ENCODE measurements around the gene OR52E1. TPM values are rescaled to one million over a fixed set of nuclear protein-coding genes. Genes with fewer than 3 reads are reported as not detected.

OR52E1 gene
- total and polyA plus RNA-seq, 2 of the 4 experiments (the other 2 are of a cell fraction), result not detected

DNA sequence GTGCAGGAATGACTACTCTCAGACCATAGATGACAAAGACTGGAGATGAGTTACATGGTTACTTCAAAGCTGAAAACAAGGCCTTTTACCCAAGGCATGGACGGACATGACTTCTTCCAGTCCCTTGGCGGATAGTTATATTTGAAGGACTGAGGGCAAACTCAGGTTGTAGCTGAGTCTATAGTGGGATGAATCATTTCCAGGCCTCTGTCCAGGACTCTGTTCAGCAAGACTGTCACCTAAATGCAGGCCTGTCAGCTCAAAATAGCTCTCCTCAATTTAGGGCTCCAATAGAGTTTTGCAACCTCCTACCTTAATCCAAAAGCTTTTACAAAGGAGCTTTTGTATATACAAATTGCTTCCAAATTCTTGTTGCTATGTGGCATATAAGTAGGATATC lies 47.4 kb upstream of the OR52E1 start:
- Histone ChIP-seq H4K5ac (ENCODE audit: low read depth, low read length) (no peak overlapping the region), H3K4me1 (ENCODE audit: control insufficient read depth, insufficient read depth, low read length) (no peaks in the 10 kb centered on the region), H3K14ac (replicated peaks; ENCODE audit: low read depth, low read length) (no peak overlapping the region), H3K18ac (ENCODE audit: low read depth, low read length) (no peak overlapping the region), H3K9me3 (ENCODE audit: control insufficient read depth, insufficient read depth, low read length) (peaks cover 4% of the 10 kb centered on the region; the same call in 1 of the 2 replicates), H3K9me1 (ENCODE audit: insufficient read depth, low read length) (no peaks in the 10 kb centered on the region), H3K4me2 (ENCODE audit: low read depth, low read length) (no peak overlapping the region), H4K8ac (ENCODE audit: low read depth in 2 of 2, low read length in 2 of 2) (no peak overlapping the region), H2BK15ac (ENCODE audit: low read depth, low read length) (no peak overlapping the region), H3K27ac (ENCODE audit: insufficient read depth, low read length) (no peak overlapping the region), H2AK9ac (replicated peaks; ENCODE audit: low read depth, low read length, poor library complexity) (no peak overlapping the region), H2AFZ (replicated peaks; ENCODE audit: low read length, poor library complexity) (no peak overlapping the region), H3K36me3 (ENCODE audit: control insufficient read depth, insufficient read depth, low read length) (no peaks in the 10 kb centered on the region), H3K9ac (ENCODE audit: low read depth, low read length) (no peak overlapping the region), H3K23ac (ENCODE audit: low read depth, low read length) (no peak overlapping the region), H2BK120ac (ENCODE audit: low read depth, low read length) (no peak overlapping the region), H2BK20ac (ENCODE audit: low read depth, low read length) (no peak overlapping the region), H3K4ac (ENCODE audit: low read depth, low read length) (no peak overlapping the region), H3K56ac (ENCODE audit: extremely low read depth, insufficient read depth, low read length) (no peak overlapping the region), H2AK5ac (ENCODE audit: low read depth, low read length) (no peak overlapping the region), H4K91ac (ENCODE audit: insufficient read depth, low read depth, low read length) (no peak overlapping the region), H4K20me1 (ENCODE audit: insufficient read depth, low read length) (no peaks in the 10 kb centered on the region), H3K4me3 (ENCODE audit: insufficient read depth, low read depth, low read length) (no peak overlapping the region), H3K79me1 (ENCODE audit: low read depth in 1 of 2, low read length in 2 of 2) (no peaks in the 10 kb centered on the region), H3K27me3 (ENCODE audit: control insufficient read depth, insufficient read depth, low read length) (no peaks in the 10 kb centered on the region), H2BK5ac (ENCODE audit: low read depth, low read length, poor library complexity, severe bottlenecking) (no peak overlapping the region)
- DNase-seq (no peak), ATAC-seq (ENCODE audit: low read depth) (no peak)
- CTCF ChIA-PET, result no interaction called here
- no TSS peak for BruUV-seq (replicated peaks)
- POLR2A ChIA-PET (ENCODE audit: unreplicated experiment), result no interaction called here
- TF ChIP-seq CHD1 (IDR thresholded peaks at IDR 0.05; ENCODE audit: low read depth, low read length), result no peak
- no peak for TF ChIP-seq POLR2A (IDR thresholded peaks at IDR 0.05; ENCODE audit: low read depth, low read length)
- no peak for TF ChIP-seq FOS (IDR thresholded peaks at IDR 0.05; ENCODE audit: low read depth, low read length)
- TF ChIP-seq RFX5 (IDR thresholded peaks at IDR 0.05; ENCODE audit: low read depth, low read length), result no peak
- no peak for TF ChIP-seq MAZ (IDR thresholded peaks at IDR 0.05; ENCODE audit: borderline replicate concordance, low read depth, low read length)
- TF ChIP-seq, protein P1, sequence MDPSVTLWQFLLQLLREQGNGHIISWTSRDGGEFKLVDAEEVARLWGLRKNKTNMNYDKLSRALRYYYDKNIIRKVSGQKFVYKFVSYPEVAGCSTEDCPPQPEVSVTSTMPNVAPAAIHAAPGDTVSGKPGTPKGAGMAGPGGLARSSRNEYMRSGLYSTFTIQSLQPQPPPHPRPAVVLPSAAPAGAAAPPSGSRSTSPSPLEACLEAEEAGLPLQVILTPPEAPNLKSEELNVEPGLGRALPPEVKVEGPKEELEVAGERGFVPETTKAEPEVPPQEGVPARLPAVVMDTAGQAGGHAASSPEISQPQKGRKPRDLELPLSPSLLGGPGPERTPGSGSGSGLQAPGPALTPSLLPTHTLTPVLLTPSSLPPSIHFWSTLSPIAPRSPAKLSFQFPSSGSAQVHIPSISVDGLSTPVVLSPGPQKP (IDR thresholded peaks at IDR 0.05; ENCODE audit: borderline replicate concordance, low read depth, low read length), result no peak
- TF ChIP-seq CEBPB (IDR thresholded peaks at IDR 0.05; ENCODE audit: low read depth, low read length), result no peak
- no peak for TF ChIP-seq BHLHE40 (IDR thresholded peaks at IDR 0.05; ENCODE audit: low read depth, low read length)
- no peak for TF ChIP-seq NFE2L2 (IDR thresholded peaks at IDR 0.05; ENCODE audit: low read depth, low read length)
- TF ChIP-seq MXI1 (IDR thresholded peaks at IDR 0.05; ENCODE audit: borderline replicate concordance, low read depth, low read length), result no peak
- no CpG with 5 or more reads among the region's 2 CpGs for WGBS, 2 experiments (ENCODE audit: extremely low coverage in 2 of 2, insufficient read length in 1 of 2)
- in situ Hi-C loops (cut with MboI; ENCODE audit: low sequenced_read_pairs) (no loop called here), intact Hi-C loops (cut with micrococcal nuclease) (no loop called here), dilution Hi-C loops (cut with HindIII; ENCODE audit: low sequenced_read_pairs, unreplicated experiment) (no loop called here)
